HG03060 (cell line): ENCODE data around the gene PHF8.

Experiments
- ATAC-seq: cut with Tn5 transposase; IDR thresholded peaks from one replicate; pipeline ENCODE4 v1.9.1; 2021; ENCODE audit warnings: low read depth, moderate number of reproducible peaks; ENCODE audit not compliant: unreplicated experiment

The PHF8 gene

GRCh38 chrX:54029529-54030143 lies 14.6 kb downstream of the PHF8 start:
- ATAC-seq, result no peak

- ATAC-seq, result no peak
Measured at GRCh38 chrX:54024350-54024749, 19.9 kb downstream of the PHF8 start.

GRCh38 chrX:54012830-54013500 lies 31.3 kb downstream of the PHF8 start:
- ATAC-seq, result no peak

GRCh38 chrX:54007682-54008081 lies 36.6 kb downstream of the PHF8 start:
- ATAC-seq, result no peak

GRCh38 chrX:53997724-53998123 lies 46.5 kb downstream of the PHF8 start:
- no peak for ATAC-seq

- no peak for ATAC-seq
Measured at GRCh38 chrX:53992589-53992988, 51.7 kb downstream of the PHF8 start.

GRCh38 chrX:53990171-53990570 lies 54.1 kb downstream of the PHF8 start:
- no peak for ATAC-seq

GRCh38 chrX:53984895-53985294 lies 59.4 kb downstream of the PHF8 start:
- no peak for ATAC-seq

- no peak for ATAC-seq
Measured at GRCh38 chrX:53974529-53974928, 69.7 kb downstream of the PHF8 start.

GRCh38 chrX:53969540-53969939 lies 74.7 kb downstream of the PHF8 start:
- ATAC-seq, result no peak

- ATAC-seq, result no peak
Measured at GRCh38 chrX:53950130-53950733, 94.0 kb downstream of the PHF8 start.

- no peak for ATAC-seq
Measured at GRCh38 chrX:53940180-53940579, 104.1 kb downstream of the PHF8 start.

- ATAC-seq, result no peak
Measured at GRCh38 chrX:53939127-53939526, 105.1 kb downstream of the PHF8 start.

GRCh38 chrX:53930515-53931380 lies 113.5 kb downstream of the PHF8 start:
- ATAC-seq, result no peak

- no peak for ATAC-seq
Measured at GRCh38 chrX:53926030-53926429, 118.2 kb downstream of the PHF8 start.

- ATAC-seq, result no peak
Measured at GRCh38 chrX:53918702-53919101, 125.6 kb downstream of the PHF8 start.

- no peak for ATAC-seq
Measured at GRCh38 chrX:53900623-53901022, 143.7 kb downstream of the PHF8 start.

- ATAC-seq, result no peak
Measured at GRCh38 chrX:53895270-53895669, 149.0 kb downstream of the PHF8 start.
